Renal cortex interstitium (tissue), 11 donors: ENCODE results near the gene ASIC3. TPM values are rescaled to one million over a fixed set of nuclear protein-coding genes. Genes with fewer than 3 reads are reported as not detected.

Experiments
- DNase-seq, 11 donors: peaks; one replicate each; pipeline ENCODE4 v3.0.0-alpha.2; 2013; ENCODE audit warnings: low read depth in 9 of 11, low spot score in 4 of 11; ENCODE audit errors: extremely low read depth in 1 of 11
- polyA plus RNA-seq, 3 donors: library from polyadenylated mRNA; unstranded; fragments of 120-200 nt; gene quantifications; one replicate each; pipeline ENCODE4 v1.2.1, GENCODE V29; 2013; ENCODE audit not compliant: insufficient read length in 3 of 3

Gene ASIC3
- polyA plus RNA-seq, 3 donors: 1.3 to 2.5 (median 2.3) TPM

DNA sequence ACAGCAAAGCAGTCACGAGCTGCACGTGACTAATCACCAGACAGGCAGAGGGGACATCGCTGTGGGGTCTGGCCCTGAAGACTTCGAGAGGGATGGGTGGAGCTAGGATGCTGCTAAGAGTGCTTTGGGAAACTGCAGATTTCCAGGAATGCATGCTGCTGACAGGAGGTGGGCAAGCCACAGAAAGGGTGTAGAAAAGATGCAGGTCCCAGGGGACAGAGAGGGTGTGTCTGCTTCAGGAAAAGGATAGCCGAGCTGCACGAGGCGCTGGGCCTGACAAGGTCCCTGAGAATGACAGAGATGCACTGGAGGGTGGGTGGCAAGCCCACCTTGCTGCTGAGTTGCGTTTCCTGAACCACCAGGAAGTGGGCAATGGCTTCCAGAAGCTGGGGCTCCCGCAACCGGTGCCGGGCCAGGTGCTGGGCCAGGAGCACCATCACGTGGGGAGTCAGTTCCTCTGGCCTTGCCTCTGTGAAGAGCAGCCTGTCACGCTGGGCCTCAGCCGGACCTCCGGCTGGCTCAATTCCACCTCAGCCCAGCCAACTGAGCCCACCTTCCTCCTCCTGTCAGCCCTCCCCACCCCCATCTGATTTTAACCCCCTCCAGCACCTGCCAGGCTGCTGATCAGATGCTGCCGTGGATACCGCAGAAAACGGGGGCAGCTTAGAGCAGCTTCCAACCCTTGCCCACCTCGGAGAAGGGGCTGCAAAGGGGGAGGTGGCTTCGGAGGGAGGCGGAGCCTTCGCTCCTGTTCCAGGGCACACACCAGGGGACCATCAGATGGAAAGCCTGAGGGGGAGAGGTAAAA lies 30.1 kb downstream of the ASIC3 start:
- no peak for DNase-seq

DNA sequence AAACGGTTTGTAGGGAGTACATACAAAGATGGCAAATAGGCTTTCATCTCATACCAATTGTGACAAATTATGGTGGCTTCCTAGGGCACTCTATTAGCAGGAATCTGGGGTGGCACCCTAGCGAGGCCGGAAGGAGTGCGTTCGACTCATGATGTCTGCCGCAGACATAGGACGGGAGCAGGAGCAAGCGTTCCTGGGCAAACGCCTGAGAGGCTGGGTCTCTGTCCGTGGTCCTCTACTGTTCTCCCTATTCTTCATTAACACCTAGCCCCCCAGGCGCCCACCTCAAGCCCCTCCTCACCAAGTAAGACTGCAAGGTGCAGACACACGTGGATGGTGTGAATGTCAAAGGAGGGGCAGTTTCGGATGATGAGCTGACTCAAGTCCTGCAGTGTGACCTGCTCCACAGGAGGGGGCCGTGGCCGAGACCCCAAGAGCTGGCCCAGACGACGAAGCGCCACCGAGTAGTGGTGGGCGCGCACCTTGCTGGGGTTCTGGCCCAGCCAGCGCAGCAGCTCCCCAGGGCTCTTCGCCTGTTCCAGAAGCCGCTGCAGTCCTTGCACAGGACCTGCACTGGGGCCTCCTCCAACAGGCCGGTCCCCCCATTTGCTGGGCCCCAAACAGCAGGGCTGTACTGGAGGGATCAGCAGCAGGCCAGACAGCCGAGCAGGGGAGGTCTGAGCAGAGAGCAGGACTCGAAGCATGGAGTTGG lies 31.0 kb downstream of the ASIC3 start:
- no peak for DNase-seq

DNA sequence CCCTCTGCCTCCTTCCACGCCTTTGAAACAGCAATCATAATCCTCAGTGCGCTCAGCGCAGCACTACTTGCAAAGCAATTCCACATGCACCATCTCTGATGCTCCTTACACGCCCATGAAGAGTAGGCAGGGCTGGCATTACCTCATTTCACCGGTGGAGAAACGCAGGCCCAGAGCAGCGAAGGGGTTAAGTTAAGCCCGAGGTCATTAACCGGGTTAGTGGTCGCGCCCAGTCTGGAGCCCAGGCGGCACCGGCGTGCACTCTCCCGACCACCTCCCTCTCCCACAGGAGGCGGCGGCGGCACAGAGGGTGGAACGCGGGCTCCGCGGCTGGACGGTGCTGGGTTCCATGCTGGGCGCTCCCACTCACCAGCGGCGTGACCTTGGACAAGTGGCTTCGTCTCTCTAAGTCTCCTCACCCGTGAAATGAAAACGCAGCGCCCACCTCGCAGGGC lies 31.8 kb downstream of the ASIC3 start:
- no peak for DNase-seq

GRCh38 chr7:151080522-151081169 lies 32.3 kb downstream of the ASIC3 start, which contains the start of gene FASTK:
FASTK (minus strand) TSS chr7:151080809; CDS start chr7:151080766, 43 bp downstream.
- DNase-seq: peak in 7 of 11 donors; percentile 83 to 90 (median 87)

- DNase-seq: no peak
Observed at GRCh38 chr7:151081170-151082101, 33.1 kb downstream of the ASIC3 start.

DNA sequence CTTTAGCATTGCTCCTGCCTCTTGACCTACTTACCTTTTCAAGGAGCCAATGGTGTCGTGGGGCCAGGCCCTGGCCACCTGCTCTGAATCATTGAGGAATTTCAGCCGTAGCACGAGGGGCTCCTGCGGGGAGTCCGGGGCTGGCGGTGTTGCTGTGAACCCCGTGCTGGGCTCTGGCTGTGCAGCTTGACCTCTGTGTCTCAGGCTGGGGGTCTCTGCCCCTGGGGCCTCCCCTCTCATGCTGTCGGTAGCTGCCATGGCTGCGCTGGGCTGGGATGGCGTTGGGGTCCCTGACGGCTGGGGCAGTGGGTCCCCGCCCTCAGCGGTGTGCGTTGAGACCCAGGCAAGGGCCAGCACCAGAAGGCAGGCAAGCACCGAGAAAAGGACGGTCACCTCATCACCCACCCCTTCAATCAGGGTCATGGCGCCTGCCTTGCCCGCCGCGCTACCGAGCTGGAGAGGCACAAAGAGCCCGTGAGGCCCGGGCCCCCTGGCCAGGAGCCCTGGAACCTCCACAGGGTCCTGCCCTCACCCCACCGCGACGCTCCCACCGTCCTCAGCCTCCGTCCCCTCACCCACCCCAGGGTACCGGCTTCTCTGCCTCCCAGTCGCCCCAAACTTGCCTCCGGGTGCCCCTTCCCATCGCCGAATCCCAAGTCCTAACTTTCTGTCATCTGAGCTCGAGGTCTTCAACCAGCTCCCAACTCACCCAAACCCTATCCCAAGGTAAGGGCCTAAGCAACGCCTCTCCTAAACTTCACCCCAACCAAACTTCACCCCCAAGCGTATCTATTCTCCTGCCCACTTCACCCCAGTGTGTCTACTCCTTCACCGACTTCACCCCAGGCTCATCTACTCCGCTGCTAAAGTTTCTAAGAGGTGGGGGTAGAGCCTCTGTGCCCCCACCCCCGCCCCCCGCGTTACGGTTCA lies 34.1 kb downstream of the ASIC3 start:
- no peak for DNase-seq

- DNase-seq: no peak
Observed at GRCh38 chr7:151083071-151083823, 34.9 kb downstream of the ASIC3 start, which contains the start of gene TMUB1. TMUB1 (minus strand) TSS chr7:151083493; CDS start chr7:151082563, 930 bp downstream.

DNA sequence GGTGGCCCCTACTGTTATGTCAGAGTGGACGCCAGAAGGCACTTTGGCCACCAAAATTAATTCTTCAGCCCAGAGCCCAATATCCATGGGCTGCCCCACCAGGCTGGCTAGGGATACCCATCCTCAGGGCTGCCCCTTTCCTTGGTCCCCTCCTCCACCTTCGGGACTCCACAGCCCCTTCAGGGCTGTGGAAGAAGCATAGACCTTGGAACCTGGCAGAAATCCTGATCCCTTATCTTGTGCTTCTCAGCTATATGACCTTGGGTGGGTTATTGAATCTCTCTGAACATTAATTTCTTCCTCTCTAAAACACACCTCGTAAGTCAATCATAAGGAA lies 35.5 kb downstream of the ASIC3 start:
- no peak for DNase-seq

- no peak for DNase-seq
Observed at GRCh38 chr7:151085329-151085690, 37.0 kb downstream of the ASIC3 start.

- DNase-seq: peak in 6 of 11 donors; percentile 76 to 82 (median 80)
Observed at GRCh38 chr7:151085691-151086620, 37.6 kb downstream of the ASIC3 start, which contains the start of gene AGAP3. AGAP3 (plus strand) TSS chr7:151086475; CDS start chr7:151086742, 267 bp downstream.

GRCh38 chr7:151086802-151087244 lies 38.5 kb downstream of the ASIC3 start:
- no peak for DNase-seq

- DNase-seq: peak in 1 of 11 donors; percentile 46
Observed at GRCh38 chr7:151087245-151088018, 39.1 kb downstream of the ASIC3 start.

DNA sequence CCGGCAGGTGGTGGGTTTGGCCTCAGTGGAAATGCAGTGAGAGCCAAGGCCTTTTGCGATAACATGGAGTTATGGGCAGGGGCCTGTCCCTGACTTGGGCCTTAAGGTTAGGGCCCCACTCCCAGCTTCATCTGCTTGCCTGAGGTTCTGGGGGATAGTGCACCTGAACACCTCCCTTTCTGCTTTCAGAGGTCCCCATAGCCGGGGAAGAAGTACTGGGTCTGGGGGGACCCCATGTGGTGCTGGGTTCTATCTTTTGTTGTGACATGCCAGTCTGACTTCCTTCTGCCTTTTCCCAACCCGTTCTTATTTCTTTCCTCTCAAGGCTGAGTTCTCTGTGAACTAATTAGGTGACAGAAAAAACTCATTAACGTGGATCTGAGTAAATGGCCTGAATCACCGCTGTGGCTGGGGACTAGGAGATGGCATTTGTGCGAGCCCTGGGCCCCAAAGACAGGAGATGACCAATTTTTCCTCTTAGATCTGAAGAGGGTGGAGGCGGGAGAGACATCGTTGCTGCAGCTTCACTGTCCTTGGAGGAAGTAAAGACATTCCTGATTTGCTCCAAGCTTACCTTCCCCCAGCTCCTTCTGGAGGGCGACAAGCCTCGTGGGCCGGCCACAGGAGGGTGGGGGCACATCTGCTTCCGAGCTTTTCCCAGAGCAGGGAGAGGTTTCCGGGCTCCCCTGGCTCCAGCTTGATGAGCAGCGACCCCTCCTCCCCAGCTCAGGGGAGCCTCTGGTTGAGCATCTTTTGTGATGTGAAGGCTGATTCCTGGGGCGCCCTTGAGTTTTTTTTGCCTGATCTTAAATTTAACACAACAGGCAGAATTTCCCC lies 39.9 kb downstream of the ASIC3 start:
- DNase-seq: no peak
